ENCODE results near the gene OSCP1.

OSCP1 gene

DNA sequence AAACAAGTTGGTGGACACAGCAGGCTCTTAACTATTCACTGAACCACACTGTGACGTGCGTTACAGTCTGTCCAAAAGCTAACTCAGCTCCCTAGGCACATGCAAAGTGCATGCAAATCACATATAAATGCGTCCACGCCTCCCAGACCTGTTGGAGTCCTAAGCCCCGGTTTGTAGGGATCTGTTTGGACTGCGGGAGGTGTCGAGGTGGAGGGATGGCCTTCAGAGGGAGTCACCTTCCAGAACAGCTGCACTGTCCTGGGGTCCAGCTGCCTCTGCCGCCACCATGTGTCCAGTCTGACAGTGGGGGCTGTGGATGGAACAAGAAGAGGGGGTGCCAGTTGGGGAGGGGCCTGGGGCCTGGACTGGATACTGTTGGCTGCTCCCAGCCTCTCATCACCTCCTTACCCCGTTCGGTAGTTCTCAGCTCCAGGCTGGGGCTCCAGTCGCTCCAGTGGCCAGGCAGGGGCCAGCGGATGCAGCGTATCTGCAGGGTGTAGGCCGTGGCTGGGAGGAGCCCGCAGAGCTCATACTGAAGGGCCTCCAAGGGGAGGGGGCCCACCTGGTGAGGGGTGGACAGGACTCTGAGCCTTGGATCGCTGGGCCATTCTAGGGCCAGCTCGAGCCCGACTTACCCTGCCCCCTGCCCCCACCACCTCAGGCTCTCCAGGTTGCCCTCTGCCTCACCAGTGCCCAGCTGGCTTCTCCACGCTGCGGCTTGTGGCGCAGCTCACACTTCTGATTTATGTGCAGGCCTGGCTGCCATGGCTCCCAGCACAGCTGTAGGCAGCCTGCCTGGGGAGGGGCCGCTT lies 21.8 kb upstream of the OSCP1 start:
- Histone ChIP-seq H4K20me1 (ENCODE audit: control insufficient read depth, insufficient read depth, low read depth, low read length) (no peaks in the 10 kb centered on the region), H3K36me3 (ENCODE audit: control insufficient read depth, low read length) (no peaks in the 10 kb centered on the region), H3K4me2 (ENCODE audit: low read length) (no peak overlapping the region), H3K4me1 (ENCODE audit: control insufficient read depth, low read length) (peaks cover 18% of the 10 kb centered on the region), H3K27me3 (ENCODE audit: control insufficient read depth, low read length) (no peaks in the 10 kb centered on the region), H3K27ac (ENCODE audit: low read depth, low read length) (no peak overlapping the region), H3K4me3 (ENCODE audit: low read length) (no peak overlapping the region), H3K9me2 (replicated peaks; ENCODE audit: control insufficient read depth, low read length) (no peaks in the 10 kb centered on the region), H3K9me3 (ENCODE audit: control insufficient read depth, insufficient read depth, low read length) (no peaks in the 10 kb centered on the region), H3K79me2 (ENCODE audit: control insufficient read depth, low read length) (no peaks in the 10 kb centered on the region), H3F3A (ENCODE audit: control insufficient read depth, insufficient read depth) (no peaks in the 10 kb centered on the region; the same call in 1 of the 2 replicates)
- TF ChIP-seq, protein P1, sequence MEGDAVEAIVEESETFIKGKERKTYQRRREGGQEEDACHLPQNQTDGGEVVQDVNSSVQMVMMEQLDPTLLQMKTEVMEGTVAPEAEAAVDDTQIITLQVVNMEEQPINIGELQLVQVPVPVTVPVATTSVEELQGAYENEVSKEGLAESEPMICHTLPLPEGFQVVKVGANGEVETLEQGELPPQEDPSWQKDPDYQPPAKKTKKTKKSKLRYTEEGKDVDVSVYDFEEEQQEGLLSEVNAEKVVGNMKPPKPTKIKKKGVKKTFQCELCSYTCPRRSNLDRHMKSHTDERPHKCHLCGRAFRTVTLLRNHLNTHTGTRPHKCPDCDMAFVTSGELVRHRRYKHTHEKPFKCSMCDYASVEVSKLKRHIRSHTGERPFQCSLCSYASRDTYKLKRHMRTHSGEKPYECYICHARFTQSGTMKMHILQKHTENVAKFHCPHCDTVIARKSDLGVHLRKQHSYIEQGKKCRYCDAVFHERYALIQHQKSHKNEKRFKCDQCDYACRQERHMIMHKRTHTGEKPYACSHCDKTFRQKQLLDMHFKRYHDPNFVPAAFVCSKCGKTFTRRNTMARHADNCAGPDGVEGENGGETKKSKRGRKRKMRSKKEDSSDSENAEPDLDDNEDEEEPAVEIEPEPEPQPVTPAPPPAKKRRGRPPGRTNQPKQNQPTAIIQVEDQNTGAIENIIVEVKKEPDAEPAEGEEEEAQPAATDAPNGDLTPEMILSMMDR (IDR thresholded peaks at IDR 0.05; ENCODE audit: low read depth, low read length, poor library complexity, severe bottlenecking) = no peak
- no peak for TF ChIP-seq EZH2phosphoT487 (IDR thresholded peaks at IDR 0.05; ENCODE audit: borderline replicate concordance, low read length)

DNA sequence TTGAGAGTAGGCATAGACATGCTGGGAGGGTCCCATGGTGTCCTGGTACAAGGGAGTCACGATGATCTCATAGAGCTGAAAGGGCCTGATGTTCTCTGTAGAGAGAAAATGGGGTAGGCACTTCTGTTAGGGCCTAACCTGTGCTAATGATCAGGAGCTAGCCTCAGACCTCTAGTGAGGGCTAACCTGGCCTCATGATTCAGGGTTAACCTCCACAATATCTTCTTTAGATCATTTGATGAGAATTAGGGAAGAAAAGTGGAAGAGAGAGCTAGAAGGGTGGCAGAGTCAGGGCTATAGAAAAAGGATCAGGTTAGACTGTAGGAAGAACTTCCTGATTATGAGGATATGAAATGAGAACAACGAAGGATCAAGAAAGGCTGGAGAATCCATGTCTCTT lies 18.9 kb upstream of the OSCP1 start:
- Histone ChIP-seq H3K36me3 (ENCODE audit: control insufficient read depth, low read length) (no peaks in the 10 kb centered on the region; the same call in 1 of the 2 replicates), H3K9me3 (ENCODE audit: control insufficient read depth, insufficient read depth, low read length) (no peaks in the 10 kb centered on the region), H3K9me2 (replicated peaks; ENCODE audit: control insufficient read depth, low read length) (no peaks in the 10 kb centered on the region), H3F3A (ENCODE audit: control insufficient read depth, insufficient read depth) (peaks cover 4% of the 10 kb centered on the region; the same call in 1 of the 2 replicates), H3K27ac (ENCODE audit: low read depth, low read length) (no peak overlapping the region), H3K4me2 (ENCODE audit: low read length) (no peak overlapping the region), H3K27me3 (ENCODE audit: control insufficient read depth, low read length) (no peaks in the 10 kb centered on the region), H3K79me2 (ENCODE audit: control insufficient read depth, low read length) (peaks cover 6% of the 10 kb centered on the region), H4K20me1 (ENCODE audit: control insufficient read depth, insufficient read depth, low read depth, low read length) (no peaks in the 10 kb centered on the region), H3K4me1 (ENCODE audit: control insufficient read depth, low read length) (peaks cover 33% of the 10 kb centered on the region), H3K4me3 (ENCODE audit: low read length) (no peak overlapping the region)
- TF ChIP-seq, protein P1 (IDR thresholded peaks at IDR 0.05; ENCODE audit: low read depth, low read length, poor library complexity, severe bottlenecking) = no peak
- TF ChIP-seq EZH2phosphoT487 (IDR thresholded peaks at IDR 0.05; ENCODE audit: borderline replicate concordance, low read length) = no peak

- Histone ChIP-seq H3K4me3 (ENCODE audit: low read length) (no peak overlapping the region), H3K36me3 (ENCODE audit: control insufficient read depth, low read length) (peaks cover 8% of the 10 kb centered on the region), H4K20me1 (ENCODE audit: control insufficient read depth, insufficient read depth, low read depth, low read length) (no peaks in the 10 kb centered on the region), H3F3A (ENCODE audit: control insufficient read depth, insufficient read depth) (peaks cover 4% of the 10 kb centered on the region; the same call in 1 of the 2 replicates), H3K27ac (ENCODE audit: low read depth, low read length) (no peak overlapping the region), H3K27me3 (ENCODE audit: control insufficient read depth, low read length) (no peaks in the 10 kb centered on the region), H3K79me2 (ENCODE audit: control insufficient read depth, low read length) (peaks cover 19% of the 10 kb centered on the region), H3K4me2 (ENCODE audit: low read length) (no peak overlapping the region), H3K9me2 (replicated peaks; ENCODE audit: control insufficient read depth, low read length) (no peaks in the 10 kb centered on the region), H3K9me3 (ENCODE audit: control insufficient read depth, insufficient read depth, low read length) (no peaks in the 10 kb centered on the region), H3K4me1 (ENCODE audit: control insufficient read depth, low read length) (peaks cover 30% of the 10 kb centered on the region)
- no peak for TF ChIP-seq EZH2phosphoT487 (IDR thresholded peaks at IDR 0.05; ENCODE audit: borderline replicate concordance, low read length)
- TF ChIP-seq, protein P1 (IDR thresholded peaks at IDR 0.05; ENCODE audit: low read depth, low read length, poor library complexity, severe bottlenecking) = no peak
These were observed 17.6 kb upstream of the OSCP1 start for GRCh38 chr1:36467700-36468455.

All from DOHH2 (cell line).